ENCODE measurements around the gene LIN7A. TPM values are rescaled to one million over a fixed set of nuclear protein-coding genes. Genes with fewer than 3 reads are reported as not detected.

LIN7A gene
- total RNA-seq, 2 experiments from 2014 or later, result not detected

- Mint-ChIP-seq H3K36me3 (ENCODE audit: low read depth) (no peaks in the 10 kb centered on the region), H3K27me3 (peaks cover 16% of the 10 kb centered on the region), H3K4me1 (no peaks in the 10 kb centered on the region), H3K4me3 (no peak overlapping the region), H3K9me3 (no peaks in the 10 kb centered on the region), H3K27ac (no peak overlapping the region)
- POLR2A ChIA-PET, result no interaction called here
- no peak for DNase-seq
- CTCF ChIA-PET, result no interaction called here
These were observed 1.7 kb upstream of the LIN7A start for GRCh38 chr12:80939231-80939950.

- no peak overlapping the region for H3K27ac Mint-ChIP-seq
- DNase-seq, result no peak
- H3K27me3 Mint-ChIP-seq, result peaks cover 16% of the 10 kb centered on the region
- H3K36me3 Mint-ChIP-seq (ENCODE audit: low read depth), result no peaks in the 10 kb centered on the region
- no peaks in the 10 kb centered on the region for H3K9me3 Mint-ChIP-seq
- H3K4me1 Mint-ChIP-seq, result no peaks in the 10 kb centered on the region
- POLR2A ChIA-PET, result no interaction called here
- CTCF ChIA-PET, result no interaction called here
- no peak overlapping the region for H3K4me3 Mint-ChIP-seq
These were observed 663 bp upstream of the LIN7A start for GRCh38 chr12:80938397-80938796.

GRCh38 chr12:80936642-80937390 is 918 bp downstream of the LIN7A start:
- Mint-ChIP-seq H3K27ac (no peak overlapping the region), H3K4me3 (no peak overlapping the region), H3K36me3 (ENCODE audit: low read depth) (no peaks in the 10 kb centered on the region), H3K27me3 (peaks cover 16% of the 10 kb centered on the region), H3K4me1 (no peaks in the 10 kb centered on the region), H3K9me3 (no peaks in the 10 kb centered on the region)
- DNase-seq, result no peak
- CTCF ChIA-PET, result no interaction called here
- POLR2A ChIA-PET, result no interaction called here

GRCh38 chr12:80936353-80936641 is 1.4 kb downstream of the LIN7A start:
- Mint-ChIP-seq H3K4me1 (no peaks in the 10 kb centered on the region), H3K4me3 (no peak overlapping the region), H3K36me3 (ENCODE audit: low read depth) (no peaks in the 10 kb centered on the region), H3K27me3 (peaks cover 16% of the 10 kb centered on the region), H3K9me3 (no peaks in the 10 kb centered on the region), H3K27ac (no peak overlapping the region)
- CTCF ChIA-PET, result no interaction called here
- POLR2A ChIA-PET, result no interaction called here
- DNase-seq, result no peak

- ChIA-PET POLR2A (no interaction called here), CTCF (no interaction called here)
- no peak overlapping the region for H3K4me3 Mint-ChIP-seq
- H3K27me3 Mint-ChIP-seq, result peaks cover 16% of the 10 kb centered on the region
- no peaks in the 10 kb centered on the region for H3K9me3 Mint-ChIP-seq
- no peak for DNase-seq
- H3K36me3 Mint-ChIP-seq (ENCODE audit: low read depth), result no peaks in the 10 kb centered on the region
- H3K4me1 Mint-ChIP-seq, result no peaks in the 10 kb centered on the region
- H3K27ac Mint-ChIP-seq, result no peak overlapping the region
These were observed 2.6 kb downstream of the LIN7A start for GRCh38 chr12:80935111-80935510.

GRCh38 chr12:80925983-80926382 is 11.8 kb downstream of the LIN7A start:
- Mint-ChIP-seq H3K27me3 (no peaks in the 10 kb centered on the region), H3K36me3 (ENCODE audit: low read depth) (no peaks in the 10 kb centered on the region), H3K4me1 (no peaks in the 10 kb centered on the region), H3K9me3 (no peaks in the 10 kb centered on the region), H3K27ac (no peak overlapping the region), H3K4me3 (no peak overlapping the region)
- CTCF ChIA-PET, result no interaction called here
- DNase-seq, result no peak
- POLR2A ChIA-PET, result no interaction called here

GRCh38 chr12:80925237-80925636 is 12.5 kb downstream of the LIN7A start:
- Mint-ChIP-seq H3K27me3 (no peaks in the 10 kb centered on the region), H3K36me3 (ENCODE audit: low read depth) (no peaks in the 10 kb centered on the region), H3K9me3 (no peaks in the 10 kb centered on the region), H3K4me3 (no peak overlapping the region), H3K27ac (no peak overlapping the region), H3K4me1 (no peaks in the 10 kb centered on the region)
- CTCF ChIA-PET, result no interaction called here
- DNase-seq, result no peak
- POLR2A ChIA-PET, result no interaction called here

- no peak overlapping the region for H3K4me3 Mint-ChIP-seq
- no peaks in the 10 kb centered on the region for H3K27me3 Mint-ChIP-seq
- CTCF ChIA-PET, result no interaction called here
- no peaks in the 10 kb centered on the region for H3K9me3 Mint-ChIP-seq
- no peaks in the 10 kb centered on the region for H3K4me1 Mint-ChIP-seq
- no peaks in the 10 kb centered on the region for H3K36me3 Mint-ChIP-seq (ENCODE audit: low read depth)
- POLR2A ChIA-PET, result no interaction called here
- no peak for DNase-seq
- H3K27ac Mint-ChIP-seq, result no peak overlapping the region
These were observed 13.3 kb downstream of the LIN7A start for GRCh38 chr12:80924437-80924836.

- CTCF ChIA-PET, result no interaction called here
- POLR2A ChIA-PET, result no interaction called here
- Mint-ChIP-seq H3K27me3 (no peaks in the 10 kb centered on the region), H3K4me3 (no peak overlapping the region), H3K4me1 (no peaks in the 10 kb centered on the region), H3K9me3 (no peaks in the 10 kb centered on the region), H3K27ac (no peak overlapping the region), H3K36me3 (ENCODE audit: low read depth) (no peaks in the 10 kb centered on the region)
- DNase-seq, result no peak
These were observed 17.7 kb downstream of the LIN7A start for GRCh38 chr12:80920006-80920405.

- Mint-ChIP-seq H3K27me3 (no peaks in the 10 kb centered on the region), H3K36me3 (ENCODE audit: low read depth) (no peaks in the 10 kb centered on the region), H3K4me1 (no peaks in the 10 kb centered on the region), H3K27ac (no peak overlapping the region), H3K4me3 (no peak overlapping the region), H3K9me3 (no peaks in the 10 kb centered on the region)
- ChIA-PET POLR2A (no interaction called here), CTCF (no interaction called here)
- DNase-seq, result no peak
These were observed 20.1 kb downstream of the LIN7A start for GRCh38 chr12:80917651-80918050.

- Mint-ChIP-seq H3K4me3 (no peak overlapping the region), H3K9me3 (no peaks in the 10 kb centered on the region), H3K36me3 (ENCODE audit: low read depth) (no peaks in the 10 kb centered on the region), H3K4me1 (no peaks in the 10 kb centered on the region), H3K27me3 (no peaks in the 10 kb centered on the region), H3K27ac (no peak overlapping the region)
- CTCF ChIA-PET, result no interaction called here
- POLR2A ChIA-PET, result no interaction called here
- DNase-seq, result no peak
These were observed 24.6 kb downstream of the LIN7A start for GRCh38 chr12:80912901-80913770.

- no peaks in the 10 kb centered on the region for H3K27me3 Mint-ChIP-seq
- H3K4me1 Mint-ChIP-seq, result no peaks in the 10 kb centered on the region
- DNase-seq, result no peak
- H3K4me3 Mint-ChIP-seq, result no peak overlapping the region
- ChIA-PET POLR2A (no interaction called here), CTCF (no interaction called here)
- H3K27ac Mint-ChIP-seq, result no peak overlapping the region
- no peaks in the 10 kb centered on the region for H3K9me3 Mint-ChIP-seq
- H3K36me3 Mint-ChIP-seq (ENCODE audit: low read depth), result no peaks in the 10 kb centered on the region
These were observed 28.4 kb downstream of the LIN7A start for GRCh38 chr12:80909370-80909769.

GRCh38 chr12:80902711-80903110 is 35.0 kb downstream of the LIN7A start:
- no peak overlapping the region for H3K4me3 Mint-ChIP-seq
- no peak overlapping the region for H3K27ac Mint-ChIP-seq
- peaks cover 5% of the 10 kb centered on the region for H3K9me3 Mint-ChIP-seq
- H3K27me3 Mint-ChIP-seq, result no peaks in the 10 kb centered on the region
- H3K36me3 Mint-ChIP-seq (ENCODE audit: low read depth), result no peaks in the 10 kb centered on the region
- DNase-seq, result no peak
- H3K4me1 Mint-ChIP-seq, result no peaks in the 10 kb centered on the region
- POLR2A ChIA-PET, result no interaction called here
- CTCF ChIA-PET, result no interaction called here

- ChIA-PET POLR2A (no interaction called here), CTCF (no interaction called here)
- H3K36me3 Mint-ChIP-seq (ENCODE audit: low read depth), result no peaks in the 10 kb centered on the region
- H3K9me3 Mint-ChIP-seq, result peaks cover 8% of the 10 kb centered on the region
- no peak for DNase-seq
- no peak overlapping the region for H3K4me3 Mint-ChIP-seq
- H3K27me3 Mint-ChIP-seq, result no peaks in the 10 kb centered on the region
- H3K27ac Mint-ChIP-seq, result no peak overlapping the region
- no peaks in the 10 kb centered on the region for H3K4me1 Mint-ChIP-seq
These were observed 36.1 kb downstream of the LIN7A start for GRCh38 chr12:80901661-80902060.
